T-helper 9 cell (primary cell): ENCODE data around the gene LONP2.

Source experiments
- DNase-seq: peaks from one replicate; pipeline ENCODE4 v3.0.0-alpha.2; 2020
- total RNA-seq, 2 donors: gene quantifications; one replicate each; lab custom pipeline; 2026; lab: John Stamatoyannopoulos, UW

Gene LONP2, protein sequence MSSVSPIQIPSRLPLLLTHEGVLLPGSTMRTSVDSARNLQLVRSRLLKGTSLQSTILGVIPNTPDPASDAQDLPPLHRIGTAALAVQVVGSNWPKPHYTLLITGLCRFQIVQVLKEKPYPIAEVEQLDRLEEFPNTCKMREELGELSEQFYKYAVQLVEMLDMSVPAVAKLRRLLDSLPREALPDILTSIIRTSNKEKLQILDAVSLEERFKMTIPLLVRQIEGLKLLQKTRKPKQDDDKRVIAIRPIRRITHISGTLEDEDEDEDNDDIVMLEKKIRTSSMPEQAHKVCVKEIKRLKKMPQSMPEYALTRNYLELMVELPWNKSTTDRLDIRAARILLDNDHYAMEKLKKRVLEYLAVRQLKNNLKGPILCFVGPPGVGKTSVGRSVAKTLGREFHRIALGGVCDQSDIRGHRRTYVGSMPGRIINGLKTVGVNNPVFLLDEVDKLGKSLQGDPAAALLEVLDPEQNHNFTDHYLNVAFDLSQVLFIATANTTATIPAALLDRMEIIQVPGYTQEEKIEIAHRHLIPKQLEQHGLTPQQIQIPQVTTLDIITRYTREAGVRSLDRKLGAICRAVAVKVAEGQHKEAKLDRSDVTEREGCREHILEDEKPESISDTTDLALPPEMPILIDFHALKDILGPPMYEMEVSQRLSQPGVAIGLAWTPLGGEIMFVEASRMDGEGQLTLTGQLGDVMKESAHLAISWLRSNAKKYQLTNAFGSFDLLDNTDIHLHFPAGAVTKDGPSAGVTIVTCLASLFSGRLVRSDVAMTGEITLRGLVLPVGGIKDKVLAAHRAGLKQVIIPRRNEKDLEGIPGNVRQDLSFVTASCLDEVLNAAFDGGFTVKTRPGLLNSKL
- total RNA-seq = 145 to 153 reads per million in 2 donors

DNA sequence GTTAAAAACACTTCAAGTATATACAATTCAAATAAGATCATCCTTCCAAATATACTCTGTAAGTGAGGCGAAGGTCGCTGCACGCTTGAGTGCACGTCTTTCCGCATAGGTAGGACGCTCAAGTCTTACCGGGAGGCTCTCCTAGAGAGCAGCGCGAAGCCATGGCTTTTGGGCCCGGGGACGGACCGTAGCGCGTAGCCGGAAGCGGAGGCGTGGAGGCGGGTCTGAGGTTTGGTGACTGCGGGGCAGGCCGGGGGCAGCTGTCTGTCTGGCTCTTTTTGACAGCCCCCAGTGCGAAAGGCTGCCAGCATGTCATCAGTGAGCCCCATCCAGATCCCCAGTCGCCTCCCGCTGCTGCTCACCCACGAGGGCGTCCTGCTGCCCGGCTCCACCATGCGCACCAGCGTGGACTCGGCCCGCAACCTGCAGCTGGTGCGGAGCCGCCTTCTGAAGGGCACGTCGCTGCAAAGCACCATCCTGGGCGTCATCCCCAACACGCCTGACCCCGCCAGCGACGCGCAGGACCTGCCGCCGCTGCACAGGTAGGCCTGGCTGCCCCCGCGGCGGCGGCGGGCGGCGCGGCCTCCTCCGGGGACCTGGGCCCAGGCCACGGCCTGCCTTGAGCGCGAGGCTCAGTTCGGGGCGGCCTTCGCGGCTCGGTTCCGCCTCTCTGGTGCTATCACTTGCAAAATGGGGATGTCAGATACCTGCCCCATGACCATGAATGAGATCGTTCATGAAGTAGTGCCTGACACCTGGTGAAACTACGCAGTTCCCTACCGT is at the start of gene LONP2:
Gene LONP2, plus strand, starts transcription at position 221 of the 783 bp plus-strand sequence. Its CDS starts 89 bp downstream, at position 310.
- peak; percentile 82 for DNase-seq

DNA sequence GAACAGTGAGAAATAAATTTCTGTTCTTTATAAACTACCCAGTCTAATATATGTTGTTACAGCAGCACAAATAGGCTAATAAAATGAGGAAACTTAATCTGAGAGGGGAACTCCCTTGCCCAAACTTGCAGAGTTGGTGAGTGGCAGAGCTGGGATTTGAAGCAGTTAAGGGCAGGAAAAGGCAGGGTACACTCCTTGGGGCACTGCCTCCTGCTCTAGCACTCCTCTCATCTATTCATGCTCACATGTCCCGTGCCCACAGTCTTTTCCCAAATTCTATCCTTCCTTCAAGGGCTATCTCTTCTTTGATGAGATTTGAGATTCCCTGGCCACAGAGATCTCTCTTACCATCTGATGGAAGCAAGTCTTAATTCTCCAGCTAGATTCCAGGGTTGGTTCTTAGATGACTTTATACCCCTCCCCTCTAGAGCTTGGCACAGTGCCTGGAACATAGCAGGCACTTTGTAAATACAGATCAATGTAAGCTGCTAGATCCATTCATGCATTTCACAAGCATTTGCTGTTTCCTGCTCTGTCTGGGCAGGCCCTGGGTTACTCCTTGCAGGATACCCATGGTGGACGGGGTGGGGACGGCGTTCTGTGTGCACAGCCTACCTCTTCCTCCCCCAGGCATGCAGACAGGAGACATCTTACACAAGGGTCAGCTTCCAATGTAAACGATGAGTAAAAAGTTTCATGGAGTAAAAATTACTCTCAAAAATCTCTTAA is 49.1 kb upstream of the LONP2 start:
- DNase-seq = no peak

DNA sequence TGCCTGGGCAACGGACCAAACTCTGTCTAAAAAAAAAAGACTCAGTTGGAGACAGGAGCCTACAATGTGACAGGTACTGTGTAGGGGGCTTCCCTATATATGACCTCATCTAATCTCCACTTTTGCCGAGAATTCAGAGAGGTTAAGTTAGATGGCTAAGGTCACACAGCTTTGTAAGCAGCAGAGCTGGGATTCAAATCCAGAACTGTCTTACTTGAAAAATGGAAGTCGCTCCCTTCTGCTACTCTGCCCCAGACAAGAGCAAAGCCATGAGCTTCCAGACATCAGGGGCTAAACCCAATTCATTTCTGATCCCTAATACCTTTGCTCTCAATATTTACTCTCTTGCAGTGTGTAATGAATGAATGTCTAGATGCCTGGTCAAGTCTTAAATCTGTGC is 46.8 kb upstream of the LONP2 start:
- DNase-seq = no peak

DNA sequence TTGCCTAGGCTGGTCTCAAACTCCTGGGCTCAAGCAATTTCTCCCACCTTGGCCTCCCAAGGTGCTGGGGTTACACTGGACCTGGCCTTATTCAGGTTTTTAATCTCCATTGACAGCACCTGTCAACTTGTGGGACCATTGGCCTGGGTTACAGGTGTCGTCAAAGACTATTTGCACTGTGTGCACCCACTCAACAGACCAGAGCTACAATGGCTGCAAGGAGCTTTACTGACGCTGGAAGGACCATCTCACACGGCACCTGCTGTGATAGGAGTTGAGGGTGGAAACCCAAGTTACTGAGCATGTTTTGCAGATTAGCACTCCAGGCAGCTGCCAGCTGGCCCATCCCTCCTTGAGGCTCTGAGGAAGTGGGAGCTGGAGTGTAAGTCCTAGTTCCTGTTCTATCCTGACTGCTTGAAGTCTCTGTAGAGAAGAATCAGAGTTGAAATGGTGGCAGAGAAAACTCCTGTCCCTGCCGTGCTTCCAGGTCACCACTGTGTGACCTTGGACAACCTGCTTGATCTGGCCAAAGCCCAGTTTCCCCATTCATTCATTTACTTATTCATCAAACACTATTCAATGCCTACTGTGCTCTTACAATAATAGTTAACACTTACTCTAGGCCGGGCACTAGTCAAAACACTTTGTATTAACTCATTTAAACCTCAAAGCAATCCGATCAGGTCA is 42.4 kb upstream of the LONP2 start:
- no peak for DNase-seq

DNA sequence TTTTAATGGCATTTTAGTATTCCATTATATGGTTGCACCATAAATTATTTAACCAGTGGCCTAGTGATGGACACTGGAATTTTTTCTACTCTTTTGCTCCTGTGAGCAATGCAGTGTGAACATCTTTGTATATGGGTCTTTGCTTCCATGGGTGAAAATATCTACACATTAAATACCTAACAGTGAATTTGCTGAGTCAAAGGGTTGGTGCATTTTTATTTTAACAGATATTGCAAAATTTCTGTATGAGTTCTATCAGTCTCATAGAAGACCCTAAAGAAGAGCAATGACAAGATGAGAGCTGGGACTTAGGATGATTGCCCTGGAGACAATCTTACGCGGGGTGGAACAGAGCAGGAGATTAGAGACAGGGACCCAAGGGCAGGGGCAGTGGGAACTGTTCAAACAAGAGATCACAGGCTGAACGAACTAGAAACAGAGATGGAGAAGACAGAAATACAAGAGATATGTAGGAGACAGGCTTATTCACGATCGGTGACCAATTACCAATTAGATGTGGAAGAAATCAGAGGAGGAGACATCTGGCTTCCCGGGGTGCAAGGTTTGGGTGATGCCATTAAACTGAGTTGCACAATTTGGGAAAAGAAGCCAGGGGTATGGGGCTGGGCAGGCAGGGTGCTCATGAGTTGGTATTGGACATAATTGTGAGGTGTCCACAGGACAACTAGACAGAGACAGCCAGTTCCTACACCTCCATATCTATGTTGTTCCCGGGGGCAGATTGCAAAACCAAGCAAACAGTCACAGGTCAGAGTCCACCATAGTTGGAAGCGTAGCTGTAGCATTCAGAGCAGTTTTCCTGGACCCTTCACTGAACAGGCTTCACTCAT is 39.9 kb upstream of the LONP2 start:
- DNase-seq = no peak

DNA sequence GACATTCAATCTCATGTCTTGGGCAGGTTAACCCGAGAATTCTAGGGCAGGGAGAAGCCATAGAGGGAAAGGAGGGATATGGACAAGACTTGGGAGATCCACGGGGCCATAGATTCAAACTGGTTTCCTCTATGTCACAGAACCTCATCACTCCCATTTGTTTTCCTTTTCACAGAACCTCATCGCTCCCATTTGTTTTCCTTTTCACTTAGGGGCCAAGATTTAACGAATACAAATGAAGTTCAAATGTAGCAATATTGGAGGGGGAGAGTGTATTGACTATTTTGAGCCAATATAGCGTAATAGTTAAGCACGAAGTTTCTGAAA is 39.3 kb upstream of the LONP2 start:
- no peak for DNase-seq

DNA sequence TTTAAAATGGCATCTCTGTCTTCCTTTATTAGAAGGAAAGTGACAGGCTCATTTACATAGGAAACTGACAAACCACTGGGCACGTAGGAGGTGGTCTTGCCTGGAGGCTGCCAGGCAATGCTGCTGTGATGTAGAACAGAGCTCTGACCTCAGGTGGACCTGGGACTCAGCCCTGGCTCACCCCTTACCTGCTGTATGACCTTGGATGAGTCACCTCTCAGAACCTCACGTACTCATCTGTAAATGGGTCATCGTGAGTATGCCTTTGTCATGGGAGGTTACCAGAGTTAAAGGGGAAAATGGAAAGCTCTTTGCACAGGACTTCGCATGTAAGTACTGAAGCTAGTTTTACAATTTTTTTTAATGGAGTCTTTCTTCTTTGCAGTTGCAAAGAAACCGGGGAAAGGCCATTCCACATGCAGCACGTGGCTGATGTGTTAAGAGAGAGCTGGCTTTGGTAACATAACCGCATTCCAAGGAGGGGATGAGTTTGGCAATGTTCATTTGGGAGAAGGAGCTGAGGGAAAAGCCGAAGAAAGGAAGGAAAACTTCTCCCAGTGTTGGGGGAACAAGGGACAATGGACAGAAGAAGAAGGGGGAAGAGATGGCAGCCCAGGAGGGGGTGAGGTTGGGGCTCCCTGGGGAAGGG is 37.4 kb upstream of the LONP2 start:
- DNase-seq = no peak

DNA sequence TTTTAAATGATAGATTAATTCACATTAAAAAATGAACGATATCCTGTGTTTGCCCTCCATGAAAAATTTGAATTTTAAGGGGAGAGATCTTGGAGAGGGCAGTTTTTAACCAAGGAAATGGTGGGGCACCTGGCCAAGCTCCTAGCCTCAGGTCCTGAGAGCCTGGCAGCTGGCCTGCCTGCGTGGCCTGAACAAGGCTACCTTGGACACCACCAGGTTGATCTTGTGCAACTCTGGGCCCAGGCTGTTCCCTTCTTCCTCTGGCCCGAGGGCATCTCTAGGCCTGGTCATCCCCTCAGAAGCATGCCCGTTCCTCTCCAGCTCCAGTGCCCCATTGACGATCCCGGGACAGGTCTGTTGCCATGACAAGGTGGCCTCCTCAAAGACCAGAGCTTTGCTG is 33.4 kb upstream of the LONP2 start:
- no peak for DNase-seq

DNA sequence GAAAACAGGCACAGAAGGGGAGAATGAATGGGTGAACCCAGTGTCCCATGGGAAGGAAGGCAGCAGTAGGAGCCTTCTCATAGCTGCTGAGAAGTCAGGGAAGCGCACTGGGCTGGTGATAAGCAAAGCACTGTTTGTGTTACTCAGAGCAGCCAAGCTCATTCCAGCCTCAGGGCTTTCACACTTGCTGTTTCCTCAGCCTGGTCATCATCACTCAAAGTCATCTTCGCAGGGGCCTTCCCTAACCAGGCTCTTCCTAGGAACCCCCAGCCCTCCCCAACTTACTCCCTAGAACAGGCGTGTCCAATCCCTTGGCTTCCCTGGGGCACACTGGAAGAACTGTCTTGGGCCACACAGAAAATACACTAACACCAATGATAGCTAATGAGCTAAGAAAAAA is 32.1 kb upstream of the LONP2 start:
- no peak for DNase-seq

DNA sequence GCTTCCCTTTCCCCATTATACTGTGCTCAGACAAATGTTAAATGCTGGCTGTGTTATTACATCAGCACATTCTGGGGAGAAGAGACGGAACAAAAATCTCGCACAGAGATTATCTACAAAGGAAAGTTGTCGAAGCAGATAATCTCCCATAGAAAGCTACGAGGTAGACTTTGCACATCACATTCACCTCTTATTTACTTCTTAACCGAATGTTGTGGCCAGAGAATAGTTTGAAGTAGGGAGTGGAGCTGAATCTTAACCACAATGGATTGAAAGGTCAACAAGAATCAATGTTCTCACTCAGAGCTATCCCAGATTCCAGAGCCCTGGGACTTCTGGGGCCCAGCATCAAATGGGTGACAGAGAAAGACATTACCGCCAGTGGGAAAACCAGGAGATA is 28.4 kb upstream of the LONP2 start:
- no peak for DNase-seq

DNA sequence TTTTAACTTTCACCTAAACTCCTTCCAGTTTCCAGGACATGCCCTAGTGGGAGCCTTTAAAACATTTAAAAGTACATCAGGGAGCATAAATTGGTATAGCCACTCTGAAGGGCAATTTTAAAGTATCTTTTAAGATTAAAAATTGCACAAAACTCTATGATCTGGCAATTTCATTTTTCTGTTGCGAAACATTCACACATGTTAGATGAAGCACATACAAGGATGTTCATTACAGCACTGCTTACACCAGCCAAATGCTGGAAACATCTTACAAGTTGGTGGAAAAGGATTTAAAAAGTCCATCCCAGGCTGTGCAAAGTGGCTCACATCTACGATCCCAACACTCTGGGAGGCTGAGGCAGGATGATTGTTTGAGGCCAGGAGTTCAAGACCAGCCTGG is 26.4 kb upstream of the LONP2 start:
- DNase-seq = no peak

DNA sequence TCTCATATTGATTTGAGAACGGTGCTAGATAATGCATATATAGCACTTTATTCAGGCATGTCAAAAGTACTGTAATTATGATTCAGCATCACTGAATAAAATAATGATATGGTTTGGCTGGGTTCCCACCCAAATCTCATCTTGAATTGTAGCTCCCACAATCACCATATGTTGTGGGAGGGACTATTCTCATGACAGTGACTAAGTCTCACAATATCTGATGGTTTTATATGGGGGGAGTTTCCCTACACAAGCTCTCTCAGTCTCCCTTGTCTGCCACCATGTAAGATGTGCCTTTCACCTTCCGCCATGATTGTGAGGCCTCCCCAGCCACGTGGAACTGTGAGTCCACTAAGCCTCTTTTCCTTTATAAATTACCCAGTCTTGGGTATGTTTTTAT is 25.6 kb upstream of the LONP2 start:
- no peak for DNase-seq

DNA sequence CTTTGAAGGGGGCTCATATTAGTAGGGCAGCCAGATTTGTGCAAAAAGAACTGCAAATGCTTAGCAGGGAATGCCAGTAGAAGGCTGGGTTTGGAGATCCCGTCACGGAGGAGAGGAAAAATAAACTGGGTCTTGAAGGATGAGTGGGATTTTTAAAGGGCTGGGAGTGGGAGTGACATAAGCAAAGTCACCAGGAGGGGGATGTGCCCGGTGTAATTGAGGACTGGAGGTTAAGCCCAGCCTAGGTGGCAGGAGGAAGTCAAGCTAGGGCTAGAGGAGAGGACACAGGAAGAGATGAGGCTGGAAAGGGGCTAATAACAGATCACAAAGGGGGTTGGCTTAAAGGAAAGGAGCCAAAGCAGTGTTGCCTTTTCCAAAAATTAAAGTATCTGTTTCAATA is 23.2 kb upstream of the LONP2 start:
- DNase-seq = no peak

DNA sequence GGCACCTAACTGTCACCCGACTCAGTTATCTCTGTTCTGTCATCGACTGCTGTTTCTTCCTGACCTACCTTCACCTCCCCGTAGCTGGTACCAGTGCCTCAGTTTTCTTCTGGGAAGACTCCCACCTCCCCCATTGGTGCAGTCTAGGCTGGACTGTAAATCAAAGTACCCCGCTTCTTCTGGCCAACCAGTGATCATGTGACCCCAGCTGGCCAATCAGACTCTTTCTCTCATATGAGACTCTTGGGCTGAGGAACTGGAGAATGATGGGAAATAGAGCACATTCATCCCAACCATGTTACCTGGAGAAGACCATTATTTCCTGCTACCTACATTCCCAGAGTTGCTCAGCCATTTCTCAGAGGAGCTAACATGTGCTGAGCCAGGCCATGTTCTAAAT is 20.6 kb upstream of the LONP2 start:
- DNase-seq = no peak

DNA sequence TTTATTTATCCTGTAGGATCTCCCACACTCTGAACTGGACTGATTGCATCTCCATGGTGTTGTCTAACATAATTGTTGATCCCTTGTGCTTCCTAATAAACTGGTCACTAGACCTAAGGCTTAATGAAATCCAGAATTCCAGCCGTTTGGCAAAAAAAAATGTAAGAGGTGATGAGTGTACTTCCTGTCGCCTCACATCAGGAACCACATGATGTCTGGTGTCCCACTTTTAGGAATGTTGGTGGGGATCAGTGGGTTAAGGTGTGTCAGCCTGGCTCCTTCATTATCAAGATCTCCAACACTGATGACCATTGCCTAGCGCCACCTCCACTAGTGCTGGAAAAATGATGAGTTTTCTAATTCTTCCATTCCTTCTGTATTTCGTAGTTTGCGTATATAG is 18.6 kb upstream of the LONP2 start:
- DNase-seq = no peak

DNA sequence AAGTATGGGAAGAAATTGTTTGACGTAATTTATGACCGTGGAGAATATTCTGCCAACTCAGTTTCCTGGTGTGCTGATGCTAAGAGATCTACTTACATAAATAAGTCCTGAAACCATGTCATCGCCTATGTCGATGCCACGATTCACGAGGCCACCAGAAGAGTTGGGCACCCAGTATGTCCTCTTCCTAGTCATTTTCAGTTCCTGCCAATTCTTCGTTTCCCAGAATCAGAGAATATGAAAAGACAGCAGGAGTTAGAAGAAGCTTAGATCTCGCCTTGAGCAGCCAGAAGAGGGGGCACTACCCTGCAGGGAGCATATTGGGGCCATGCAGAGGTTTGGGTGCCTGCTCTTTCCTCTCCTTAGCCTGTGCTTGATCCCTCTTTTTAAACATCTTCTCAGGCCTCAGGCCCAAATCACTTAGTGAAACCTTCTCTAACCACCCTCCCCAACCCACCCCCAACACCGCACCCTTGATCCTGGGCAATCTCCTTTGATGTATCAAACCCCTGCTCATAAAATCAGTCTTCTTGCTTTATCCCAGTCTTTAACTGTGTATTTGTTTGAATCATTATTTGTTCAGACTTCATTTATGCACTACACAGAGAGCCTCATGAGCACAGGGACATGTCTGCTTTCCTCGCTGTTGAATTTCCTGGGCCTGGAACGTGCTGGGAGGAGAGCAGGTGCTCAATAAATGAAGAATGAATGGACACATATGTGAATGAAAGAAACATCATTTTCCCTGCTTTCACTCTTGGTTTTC is 12.2 kb upstream of the LONP2 start:
- no peak for DNase-seq

DNA sequence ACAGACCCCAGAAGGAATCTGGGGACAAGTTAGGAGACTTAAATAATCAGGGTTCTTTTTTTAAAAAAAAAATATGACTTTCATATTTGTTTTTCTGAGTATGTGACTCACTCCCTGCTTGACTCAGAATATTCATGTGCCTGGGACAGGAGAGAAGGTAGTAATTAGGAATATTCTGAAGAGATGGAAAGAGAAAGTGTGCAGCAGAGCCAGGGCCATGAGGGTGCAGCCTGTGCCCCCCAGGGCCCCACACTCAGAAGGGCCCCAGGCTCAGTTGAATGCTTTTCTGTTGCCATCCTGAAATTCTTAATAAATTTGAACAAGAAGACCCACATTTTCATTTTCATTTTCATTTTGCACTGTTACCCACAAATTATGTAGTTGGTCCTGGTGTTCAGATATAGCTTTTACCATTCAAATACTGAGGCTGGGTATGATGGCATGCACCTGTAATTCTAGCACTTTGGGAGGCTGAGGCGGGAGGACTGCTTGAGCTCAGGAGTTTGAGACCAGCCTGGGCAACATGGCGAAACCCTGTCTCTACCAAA is 11.5 kb upstream of the LONP2 start:
- DNase-seq = no peak

DNA sequence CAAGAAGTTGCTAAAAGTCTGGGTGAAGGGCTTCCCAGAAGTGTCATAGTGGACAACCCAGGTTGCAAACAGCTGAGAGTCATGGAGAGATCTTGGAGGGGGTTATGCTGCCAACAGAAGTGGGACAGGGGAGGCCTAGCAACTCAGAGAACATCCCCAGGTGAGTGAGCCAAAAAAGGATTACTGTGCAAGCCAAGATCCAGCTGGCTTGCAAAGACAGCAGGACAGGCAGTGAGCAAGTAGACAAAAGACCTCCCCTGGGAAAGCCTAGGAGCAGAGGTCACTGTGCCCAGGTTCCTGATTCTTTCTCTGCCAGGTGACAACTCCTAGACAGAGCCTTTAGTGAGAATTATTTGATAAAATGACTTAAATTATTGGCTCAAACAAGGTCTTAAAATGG is 9.5 kb upstream of the LONP2 start:
- no peak for DNase-seq

DNA sequence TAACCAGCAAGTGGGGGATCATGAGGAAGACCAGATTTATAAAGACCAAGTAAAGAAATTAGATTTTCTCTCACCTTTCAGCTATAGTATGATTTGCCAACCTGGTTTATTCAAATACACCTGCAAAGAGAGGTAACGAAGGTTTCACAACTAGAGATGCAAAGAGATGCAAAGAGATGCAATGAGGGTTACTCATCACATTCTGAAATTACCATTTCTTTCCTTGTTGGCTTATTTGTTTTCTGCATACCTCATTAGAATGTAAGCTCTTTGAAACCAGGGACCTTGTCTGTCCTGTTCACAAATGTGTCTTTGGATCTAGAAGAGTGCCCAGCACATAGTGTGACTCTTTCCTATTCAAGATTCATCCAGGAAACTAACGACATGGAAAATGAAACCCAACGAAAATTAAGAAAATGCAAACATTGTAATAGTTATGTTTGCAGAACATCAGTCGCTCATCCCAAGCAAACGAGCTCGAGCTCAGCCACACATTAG is 9.0 kb upstream of the LONP2 start:
- DNase-seq = no peak
